Measurements from ENCODE around the gene SMYD3.

SMYD3 gene

GRCh38 chr1:246462986-246463385 lies 44.1 kb downstream of the SMYD3 start:
- no peak for DNase-seq (ENCODE audit: low spot score)

GRCh38 chr1:246460406-246460805 lies 46.7 kb downstream of the SMYD3 start:
- DNase-seq (ENCODE audit: low spot score) = no peak

DNA sequence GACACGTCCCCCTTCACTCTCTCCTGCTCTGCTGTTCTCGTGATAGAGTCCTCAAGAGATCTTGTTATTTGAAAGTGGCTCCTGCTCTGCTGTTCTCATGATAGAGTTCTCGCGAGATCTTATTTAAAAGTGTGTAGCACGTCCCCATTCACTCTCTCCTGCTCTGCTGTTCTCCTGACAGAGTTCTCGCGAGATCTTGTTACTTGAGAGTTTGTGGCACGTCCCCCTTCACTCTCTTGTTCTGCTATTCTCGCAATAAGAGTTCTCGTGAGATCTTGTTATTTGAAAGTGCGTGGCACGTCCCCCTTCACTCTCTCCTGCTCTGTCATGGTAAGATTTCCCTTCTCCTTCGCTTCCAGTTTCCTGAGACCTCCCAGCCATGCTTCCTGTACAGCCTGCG lies 47.9 kb downstream of the SMYD3 start:
- DNase-seq (ENCODE audit: low spot score) = no peak

DNA sequence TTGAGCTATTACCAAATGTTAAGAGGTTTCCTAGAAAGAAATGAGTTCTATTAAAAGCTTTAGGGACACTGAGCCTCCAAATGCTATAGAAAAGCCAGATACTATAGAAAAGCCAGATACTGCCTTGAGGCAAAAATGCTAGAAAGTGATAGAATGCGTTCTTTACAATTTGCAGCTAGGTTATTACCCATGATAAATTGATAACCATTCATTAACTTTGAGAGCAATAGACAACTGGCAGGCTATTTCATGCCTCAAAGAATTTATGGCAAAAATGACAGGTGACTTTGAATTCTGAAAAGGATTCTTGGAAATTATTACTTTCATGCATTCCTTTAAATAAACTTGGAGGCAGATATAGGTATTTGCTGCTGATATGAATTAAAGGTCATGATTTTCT lies 51.6 kb downstream of the SMYD3 start:
- DNase-seq (ENCODE audit: low spot score) = no peak

DNA sequence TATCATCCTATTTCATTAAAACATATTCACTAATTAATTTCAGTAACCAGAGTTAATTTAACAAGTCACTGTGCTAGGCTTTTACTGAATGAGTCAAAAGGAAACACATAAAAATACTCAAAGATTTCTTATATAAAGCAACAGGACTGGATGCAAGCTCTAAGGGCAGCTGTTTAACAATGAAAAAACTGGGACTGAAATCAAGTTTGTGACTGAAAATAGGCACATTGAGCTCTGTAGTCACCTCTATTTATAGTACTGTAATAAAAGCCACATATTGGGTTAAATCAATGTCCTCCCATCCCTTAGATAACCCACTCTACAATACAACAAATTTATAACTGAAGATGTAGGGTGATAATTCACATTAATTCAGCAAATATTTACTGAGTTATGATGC lies 52.4 kb downstream of the SMYD3 start:
- DNase-seq (ENCODE audit: low spot score) = no peak

DNA sequence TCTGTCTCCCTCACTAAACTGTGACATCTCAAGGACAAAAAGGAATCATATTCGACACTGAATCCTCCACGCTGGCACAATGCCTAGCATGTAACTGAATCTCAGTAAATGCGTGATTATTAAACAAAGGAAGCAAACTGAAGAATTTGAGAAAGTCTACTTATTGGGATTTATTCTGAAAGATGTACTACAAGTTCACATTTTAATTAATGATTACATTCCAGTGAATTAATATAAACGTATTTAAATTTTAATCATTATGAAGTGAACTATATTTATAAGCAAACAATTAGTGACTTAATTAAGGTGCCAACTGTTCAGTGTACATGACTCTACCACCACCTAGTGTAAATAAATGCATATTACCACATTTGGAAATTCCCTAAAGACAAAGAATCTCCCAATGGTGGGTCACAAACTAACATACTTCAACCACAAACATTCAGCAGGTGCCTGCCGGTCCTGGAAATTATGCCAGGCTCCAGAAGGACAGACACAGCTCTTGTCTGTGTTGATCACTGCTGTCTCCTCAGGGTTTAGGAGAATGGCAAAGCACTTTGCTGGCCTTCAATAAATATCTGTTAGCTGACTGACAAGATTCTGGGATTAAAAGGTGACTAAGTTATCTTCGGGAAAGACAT lies 56.3 kb downstream of the SMYD3 start:
- peak; percentile 27 for DNase-seq (ENCODE audit: low spot score)

DNA sequence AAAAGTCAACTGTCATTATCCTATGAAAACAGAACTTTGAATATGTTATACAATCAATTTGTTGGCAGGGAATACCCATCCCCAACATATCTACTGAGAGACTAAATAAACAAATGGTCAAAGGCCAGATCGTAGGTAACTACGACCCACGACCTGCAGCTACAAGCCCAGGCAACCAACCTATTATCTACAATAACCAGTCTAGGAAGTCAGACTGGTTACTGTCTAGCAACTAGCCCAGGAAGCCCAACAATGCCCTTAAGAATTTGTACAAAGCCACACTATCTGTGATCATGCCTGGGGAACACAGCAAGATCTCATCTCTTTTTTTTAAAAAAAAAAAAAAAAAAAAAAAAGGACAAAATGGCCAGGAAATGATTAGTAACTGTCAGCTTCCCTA lies 58.7 kb downstream of the SMYD3 start:
- no peak for DNase-seq (ENCODE audit: low spot score)

GRCh38 chr1:246447501-246447900 lies 59.6 kb downstream of the SMYD3 start:
- no peak for DNase-seq (ENCODE audit: low spot score)

GRCh38 chr1:246445503-246445902 lies 61.6 kb downstream of the SMYD3 start:
- no peak for DNase-seq (ENCODE audit: low spot score)

DNA sequence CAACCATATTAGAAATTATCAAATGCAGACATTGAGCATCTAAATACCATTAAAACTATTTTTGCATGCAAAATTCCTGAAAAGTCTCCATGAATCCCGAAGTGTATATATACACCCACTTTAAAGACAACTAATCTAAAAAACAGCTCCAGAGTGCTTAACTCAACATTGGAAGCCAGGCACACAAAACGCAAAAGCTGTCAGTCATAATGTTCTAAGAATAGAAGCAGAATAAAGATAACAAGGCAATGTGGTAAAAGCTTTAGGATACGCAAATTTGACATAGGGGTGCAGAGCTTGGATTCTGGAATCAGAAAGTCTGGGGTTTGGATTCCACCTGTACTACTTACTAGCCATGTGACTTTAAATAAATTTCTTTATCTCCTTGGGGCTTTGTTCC lies 62.5 kb downstream of the SMYD3 start:
- DNase-seq (ENCODE audit: low spot score) = no peak

DNA sequence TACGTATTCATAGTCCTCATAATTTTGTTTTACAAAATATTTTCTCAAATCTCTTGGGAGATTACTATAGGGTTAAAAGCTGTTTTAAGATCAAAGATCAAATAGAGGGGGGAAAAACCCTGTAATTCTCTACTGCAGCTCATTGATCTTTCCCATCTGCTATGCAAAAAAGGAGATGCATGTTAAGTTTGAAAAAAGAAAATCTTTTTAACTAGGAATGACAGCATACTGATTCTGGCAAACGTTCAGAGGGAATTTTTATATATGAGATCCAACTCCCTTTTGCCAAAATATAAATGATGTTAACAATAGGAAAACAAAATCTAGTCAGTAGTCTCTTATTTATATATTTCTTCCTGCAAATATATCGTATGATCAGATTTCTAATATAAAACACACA lies 69.1 kb downstream of the SMYD3 start:
- no peak for DNase-seq (ENCODE audit: low spot score)

GRCh38 chr1:246435421-246436041 lies 71.5 kb downstream of the SMYD3 start:
- no peak for DNase-seq (ENCODE audit: low spot score)

DNA sequence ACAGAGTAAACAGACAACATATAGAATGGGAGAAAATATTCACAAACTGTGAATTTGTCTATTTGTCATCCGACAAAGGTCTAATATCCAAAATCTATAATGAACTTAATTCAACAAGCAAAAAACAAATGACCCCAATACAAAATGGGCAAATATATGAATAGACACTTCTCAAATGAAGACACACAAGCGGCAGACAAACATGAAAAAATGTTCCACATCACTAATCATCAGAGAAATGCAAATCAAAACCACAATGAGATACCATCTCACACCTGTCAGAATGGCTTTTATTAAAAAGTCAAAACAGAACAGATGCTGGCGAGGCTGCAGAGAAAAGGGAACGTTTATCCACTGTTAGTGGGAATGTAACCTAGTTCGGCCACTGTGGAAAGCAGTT lies 72.7 kb downstream of the SMYD3 start:
- no peak for DNase-seq (ENCODE audit: low spot score)

- peak; percentile 33 for DNase-seq (ENCODE audit: low spot score)
Observed at GRCh38 chr1:246428542-246429308, 78.4 kb downstream of the SMYD3 start.

GRCh38 chr1:246427611-246428010 lies 79.5 kb downstream of the SMYD3 start:
- no peak for DNase-seq (ENCODE audit: low spot score)

DNA sequence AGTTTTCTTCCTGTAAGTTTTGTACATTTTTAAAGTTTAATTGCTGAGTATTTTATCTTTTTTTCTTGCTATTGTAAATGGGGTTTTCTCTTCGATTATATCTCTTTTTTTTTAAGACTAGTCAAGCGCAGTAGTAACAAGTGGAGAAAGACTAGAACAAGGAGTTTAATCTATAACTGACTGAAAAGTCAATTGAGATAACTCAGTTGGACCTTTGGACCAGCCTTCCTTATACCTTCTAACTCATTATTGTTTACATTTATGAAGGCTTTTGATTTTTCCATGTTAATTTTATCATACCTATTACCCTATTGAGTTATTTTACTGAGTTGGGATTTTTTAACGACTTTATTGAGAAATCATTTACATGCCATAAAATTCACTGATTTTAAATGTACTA lies 81.2 kb downstream of the SMYD3 start:
- no peak for DNase-seq (ENCODE audit: low spot score)

DNA sequence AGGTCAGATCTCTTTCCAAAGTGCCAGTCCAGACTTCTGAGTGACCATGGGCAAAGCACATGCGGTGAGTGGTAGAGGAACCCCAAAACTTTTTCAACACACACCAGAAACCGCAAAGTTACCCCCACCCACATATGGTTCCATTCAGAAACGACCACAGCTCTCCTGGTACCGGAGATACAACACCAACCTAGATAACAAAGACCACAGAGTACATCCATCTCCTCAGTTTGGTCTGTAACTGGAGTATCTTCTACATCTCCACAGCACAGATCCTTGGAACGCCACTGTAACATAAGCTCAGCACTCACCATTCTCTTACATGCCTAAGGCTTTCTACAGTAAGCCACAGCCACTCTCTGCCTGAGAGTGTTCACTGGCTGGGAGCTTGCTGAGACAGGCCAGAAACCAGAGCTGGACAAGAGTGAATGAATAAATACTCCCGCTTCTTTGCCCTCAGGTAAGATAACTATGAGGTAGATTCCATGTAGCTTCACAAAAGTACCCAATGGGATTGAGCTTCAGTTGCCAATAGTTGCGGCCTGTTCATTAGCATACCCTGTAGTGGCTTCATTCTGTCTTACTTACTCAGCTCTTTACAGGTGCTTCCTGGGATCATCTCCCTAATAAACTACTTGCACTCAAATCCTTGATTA lies 81.8 kb downstream of the SMYD3 start:
- DNase-seq (ENCODE audit: low spot score) = no peak

- DNase-seq (ENCODE audit: low spot score) = no peak
Observed at GRCh38 chr1:246420300-246420699, 86.8 kb downstream of the SMYD3 start.

DNA sequence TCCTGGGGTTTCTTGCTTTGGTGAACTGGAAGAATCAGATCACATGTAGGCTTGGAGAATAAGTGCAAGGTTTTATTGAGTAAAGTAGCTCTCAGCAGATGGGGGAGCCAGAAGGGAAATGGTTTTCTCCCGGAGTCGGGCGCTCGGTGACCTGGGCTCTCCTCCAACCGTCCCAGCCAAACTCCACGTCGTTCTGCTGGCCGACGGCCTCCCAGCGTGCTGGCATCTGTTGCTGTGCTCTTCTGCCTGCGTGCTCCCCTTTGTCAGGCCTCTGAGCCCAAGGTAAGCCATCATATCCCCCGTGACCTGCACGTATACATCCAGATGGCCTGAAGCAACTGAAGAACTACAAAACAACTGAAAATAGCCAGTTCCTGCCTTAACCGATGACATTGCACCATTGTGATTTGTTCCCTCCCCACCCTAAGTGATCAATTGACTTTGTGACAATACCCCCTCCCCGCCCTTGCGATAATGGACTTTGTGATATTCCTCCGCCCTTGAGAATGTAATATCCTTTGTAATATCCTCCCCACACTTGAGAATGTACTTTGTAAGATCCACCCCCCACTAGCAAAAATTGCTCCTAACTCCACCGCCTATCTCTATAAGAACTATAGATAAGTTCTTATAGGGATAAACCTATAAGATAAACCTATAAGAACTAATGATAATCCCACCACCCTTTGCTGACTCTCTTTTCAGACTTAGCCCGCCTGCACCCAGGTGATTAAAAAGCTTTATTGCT lies 88.3 kb downstream of the SMYD3 start:
- DNase-seq (ENCODE audit: low spot score) = no peak

DNA sequence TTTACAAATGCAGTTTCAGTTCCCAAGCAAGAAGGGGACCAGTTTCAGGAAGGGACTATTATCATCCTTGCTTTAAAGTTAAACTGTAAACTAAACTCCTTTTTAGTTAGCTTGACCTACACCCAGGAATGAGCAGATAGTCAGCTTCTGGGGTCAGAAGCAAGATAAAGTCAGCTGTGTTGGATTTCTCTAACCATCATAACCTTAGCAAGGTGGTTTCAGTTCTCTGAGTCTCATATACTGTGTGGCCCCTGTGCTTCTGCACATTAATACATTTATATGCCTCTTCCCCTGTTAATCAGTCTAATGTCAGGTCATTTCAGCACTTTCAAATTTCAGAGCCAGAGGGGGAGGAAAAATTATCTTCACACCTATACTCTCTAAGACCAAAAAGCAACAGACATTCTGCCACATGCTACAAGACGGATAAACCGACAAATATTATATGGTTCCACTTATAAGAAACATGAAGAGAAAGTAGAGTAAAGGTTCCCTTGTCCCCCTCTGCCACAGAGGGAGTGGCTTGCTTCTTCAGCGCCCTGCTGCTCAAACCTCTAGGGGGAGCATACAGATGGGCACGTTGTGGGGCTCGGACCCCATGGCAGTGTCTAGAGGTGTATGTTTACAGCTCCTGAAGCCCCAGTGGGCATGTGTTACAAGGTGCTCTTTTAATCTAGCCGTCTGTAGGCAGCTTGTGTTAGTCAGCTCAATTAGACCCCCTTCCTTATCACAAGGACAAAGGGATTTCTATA lies 89.1 kb downstream of the SMYD3 start:
- no peak for DNase-seq (ENCODE audit: low spot score)

DNA sequence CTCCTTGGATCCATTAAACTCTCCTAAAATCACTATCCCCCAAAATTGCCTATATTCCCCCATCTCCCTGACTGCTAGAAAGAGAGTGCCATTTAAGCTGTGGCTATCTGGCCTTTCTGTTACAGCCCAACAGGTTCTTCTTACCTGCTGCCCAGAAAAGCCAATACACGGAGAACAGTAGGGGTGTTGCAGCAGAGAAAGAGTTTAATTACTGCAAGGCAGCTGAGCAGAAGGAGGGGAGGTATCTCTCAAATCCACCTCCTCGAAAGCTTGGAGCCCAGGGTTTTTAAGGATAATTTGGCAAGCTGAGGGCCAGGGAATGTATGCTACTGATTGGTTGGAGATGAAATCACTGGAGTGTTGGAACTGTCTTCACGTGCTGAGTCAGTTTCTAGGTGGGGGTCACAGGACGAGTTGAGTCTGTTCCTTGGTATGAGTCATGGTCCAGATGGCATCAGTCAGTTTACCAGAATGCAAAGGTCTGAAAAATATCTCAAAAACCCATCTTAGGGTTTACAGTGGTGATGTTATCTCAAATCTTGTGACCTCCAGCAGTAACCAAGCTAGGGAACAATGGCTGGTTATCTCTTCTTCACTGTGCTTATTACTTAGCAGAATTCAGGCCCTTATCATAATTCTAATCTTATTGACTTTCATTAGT lies 89.8 kb downstream of the SMYD3 start:
- no peak for DNase-seq (ENCODE audit: low spot score)

All from AG08396 (cell line).